ENCODE data around the gene ANXA11.

GRCh38 chr10:80202934-80203834, 2.2 kb downstream of the ANXA11 start:
- TF ChIP-seq POLR2A (IDR thresholded peaks at IDR 0.05) (peak; percentile 27), CTCF (IDR thresholded peaks at IDR 0.05) (peak in 2 of 5 experiments; percentile 11 to 20), EP300 (IDR thresholded peaks at IDR 0.05; ENCODE audit: low read depth) (no peak), POLR2AphosphoS5 (IDR thresholded peaks at IDR 0.05) (peak; percentile 84 to 86 (median 85))
